Islet precursor cell (in vitro differentiated cells): ENCODE measurements around the gene COMT.

ENCODE experiments used
- DNase-seq: peaks from one replicate; pipeline ENCODE4 v3.0.0-alpha.2; 2018

The COMT gene

GRCh38 chr22:19970479-19971275 lies 29.1 kb downstream of the COMT start:
- peak; percentile 74 for DNase-seq

GRCh38 chr22:19971276-19972124 lies 29.9 kb downstream of the COMT start:
- DNase-seq, result no peak

GRCh38 chr22:19972251-19972650 lies 30.7 kb downstream of the COMT start:
- no peak for DNase-seq

- DNase-seq, result no peak
These were observed 31.3 kb downstream of the COMT start for GRCh38 chr22:19972652-19973550.

- no peak for DNase-seq
These were observed 32.1 kb downstream of the COMT start for GRCh38 chr22:19973551-19974267.

- DNase-seq, result peak; percentile 86
These were observed 32.8 kb downstream of the COMT start for GRCh38 chr22:19974268-19974861.

- DNase-seq, result no peak
These were observed 33.5 kb downstream of the COMT start for GRCh38 chr22:19974935-19975706.

GRCh38 chr22:19975707-19976035 lies 34.1 kb downstream of the COMT start:
- DNase-seq, result no peak

GRCh38 chr22:19976671-19977070 lies 35.1 kb downstream of the COMT start:
- DNase-seq, result no peak

- no peak for DNase-seq
These were observed 36.0 kb downstream of the COMT start for GRCh38 chr22:19977296-19978243.

GRCh38 chr22:19978748-19979147 lies 37.2 kb downstream of the COMT start:
- DNase-seq, result no peak

GRCh38 chr22:19979712-19980493 lies 38.3 kb downstream of the COMT start:
- DNase-seq, result no peak

- no peak for DNase-seq
These were observed 39.2 kb downstream of the COMT start for GRCh38 chr22:19980766-19981165.

- DNase-seq, result no peak
These were observed 39.8 kb downstream of the COMT start for GRCh38 chr22:19981171-19981960.

GRCh38 chr22:19981961-19982920 lies 40.7 kb downstream of the COMT start:
- DNase-seq, result no peak

GRCh38 chr22:19982991-19983578 lies 41.5 kb downstream of the COMT start:
- no peak for DNase-seq

GRCh38 chr22:19983741-19984140 lies 42.2 kb downstream of the COMT start:
- DNase-seq, result no peak
